GM12878 (cell line): ENCODE results near the gene RPL18. TPM values are rescaled to one million over a fixed set of nuclear protein-coding genes. Genes with fewer than 3 reads are reported as not detected.

Experiments used
- CEBPZ ChIP-seq: fragments of 150-350 bp; IDR thresholded peaks from 2 replicates; pipeline ENCODE4 v1.6.1; 2016; ENCODE audit warnings: low read depth, low read length
- IKZF1 ChIP-seq: fragments of 450-650 bp; conservative IDR thresholded peaks from 2 replicates; pipeline ENCODE4 v1.6.1; 2017; ENCODE audit warnings: antibody characterized with exemption, mild to moderate bottlenecking
- LARP7 ChIP-seq: fragments of 450-650 bp; IDR thresholded peaks from 2 replicates; pipeline ENCODE4 v1.6.1; 2017; ENCODE audit warnings: mild to moderate bottlenecking
- MTA3 ChIP-seq: IDR thresholded peaks from 2 replicates; pipeline ENCODE4 v1.6.1; 2012; ENCODE audit warnings: low read length, inconsistent platforms, borderline replicate concordance
- NFIC ChIP-seq: IDR thresholded peaks from 2 replicates; pipeline ENCODE4 v1.6.1; 2012; ENCODE audit warnings: low read depth, mild to moderate bottlenecking, inconsistent platforms, low read length, moderate library complexity
- NFYB ChIP-seq: IDR thresholded peaks from 2 replicates; pipeline ENCODE4 v1.6.1; 2011; ENCODE audit warnings: low read depth, mild to moderate bottlenecking, low read length, improper control_type of control experiment, moderate library complexity; ENCODE audit not compliant: insufficient read depth
- NKRF ChIP-seq: fragments of 450-650 bp; conservative IDR thresholded peaks from 2 replicates; pipeline ENCODE4 v1.6.1; 2017; ENCODE audit warnings: mild to moderate bottlenecking, moderate library complexity
- PKNOX1 ChIP-seq: fragments of 450-650 bp; IDR thresholded peaks from 2 replicates; pipeline ENCODE4 v1.6.1; 2016; ENCODE audit warnings: mild to moderate bottlenecking
- PRDM15 ChIP-seq: fragments of 450-650 bp; formaldehyde crosslinking; IDR thresholded peaks from 2 replicates; pipeline ENCODE4 v1.4.0; 2020; ENCODE audit warnings: mild to moderate bottlenecking, moderate library complexity
- TAF1 ChIP-seq: IDR thresholded peaks from 2 replicates; pipeline ENCODE4 v1.6.1; 2011; ENCODE audit warnings: mild to moderate bottlenecking, low read depth, low read length, borderline replicate concordance
- TARDBP ChIP-seq: IDR thresholded peaks from 2 replicates; pipeline ENCODE4 v1.6.1; 2016; ENCODE audit warnings: borderline replicate concordance
- ZNF384 ChIP-seq: IDR thresholded peaks from 2 replicates; pipeline ENCODE4 v1.6.1; 2012; ENCODE audit warnings: low read depth, mild to moderate bottlenecking, low read length, improper control_type of control experiment, borderline replicate concordance
- ZNF592 ChIP-seq: fragments of 450-650 bp; IDR thresholded peaks from 2 replicates; pipeline ENCODE4 v1.6.1; 2017; ENCODE audit warnings: mild to moderate bottlenecking, moderate library complexity
- polyA plus RNA-seq, 11 experiments: library from polyadenylated mRNA; depleted of rRNA in 4 of 11; unstranded in 6 of 11; stranded (reverse) in 5 of 11; fragments of >200 nt; fragmentation: Nextera tagmentation in 4 of 11; fragmentation: Illumina TruSeq in 1 of 11; extraction: Ambion mirVana in 4 of 11; extraction: Trizol in 1 of 11; gene quantifications; 1 replicate in 1 of 11; 2 replicates in 10 of 11; pipeline versions ENCODE4 v1.2.1 to v1.2.3, GENCODE V29; 2011 to 2016; ENCODE audit warnings: inconsistent platforms in 2 of 11, missing spikeins in 2 of 11, low read depth in 1 of 11
- total RNA-seq, 4 experiments: library from RNA; depleted of rRNA in 3 of 4; stranded (reverse); fragments of >200 nt in 3 of 4; fragmentation: Illumina TruSeq in 1 of 4; extraction: Trizol in 1 of 4; gene quantifications; 2 replicates each; pipeline versions ENCODE4 v1.2.1 to v1.2.3, GENCODE V29; 2013 to 2021

Gene RPL18
- total and polyA plus RNA-seq, 10 of the 15 experiments (the other 5 are each of a cell fraction or from before 2014, with no cell fraction given): 393 to 4,267 (median 2,019) TPM

- TF ChIP-seq CEBPZ: no peak
- TF ChIP-seq PKNOX1: no peak
- TF ChIP-seq ZNF384: no peak
- TF ChIP-seq NFIC: no peak
- TF ChIP-seq MTA3: no peak; the same call in 1 of the 2 replicates
- TF ChIP-seq ZNF592: 0 out of 2 replicates have a peak, but pooled peaks have one; percentile 84
- no peak for TF ChIP-seq LARP7
- TF ChIP-seq NFYB: 0 out of 2 replicates have a peak, but pooled peaks have one; percentile 27
- TF ChIP-seq IKZF1: peak; percentile 41; the same call in 1 of the 2 replicates
- TF ChIP-seq TAF1: no peak
- TF ChIP-seq NKRF: no peak
- no peak for TF ChIP-seq PRDM15 (CRISPR knock-in tag)
- no peak for TF ChIP-seq TARDBP
These were observed 14.4 kb upstream of the RPL18 start (continued) for GRCh38 chr19:48633148-48634035.
